ENCODE data around the gene RNF44. TPM values are rescaled to one million over a fixed set of nuclear protein-coding genes. Genes with fewer than 3 reads are reported as not detected.

RNF44 gene
- total and polyA plus RNA-seq, 2 of the 13 experiments (the other 11 are each of a cell fraction or from before 2014, with no cell fraction given): 9.2 to 16.8 TPM

DNA sequence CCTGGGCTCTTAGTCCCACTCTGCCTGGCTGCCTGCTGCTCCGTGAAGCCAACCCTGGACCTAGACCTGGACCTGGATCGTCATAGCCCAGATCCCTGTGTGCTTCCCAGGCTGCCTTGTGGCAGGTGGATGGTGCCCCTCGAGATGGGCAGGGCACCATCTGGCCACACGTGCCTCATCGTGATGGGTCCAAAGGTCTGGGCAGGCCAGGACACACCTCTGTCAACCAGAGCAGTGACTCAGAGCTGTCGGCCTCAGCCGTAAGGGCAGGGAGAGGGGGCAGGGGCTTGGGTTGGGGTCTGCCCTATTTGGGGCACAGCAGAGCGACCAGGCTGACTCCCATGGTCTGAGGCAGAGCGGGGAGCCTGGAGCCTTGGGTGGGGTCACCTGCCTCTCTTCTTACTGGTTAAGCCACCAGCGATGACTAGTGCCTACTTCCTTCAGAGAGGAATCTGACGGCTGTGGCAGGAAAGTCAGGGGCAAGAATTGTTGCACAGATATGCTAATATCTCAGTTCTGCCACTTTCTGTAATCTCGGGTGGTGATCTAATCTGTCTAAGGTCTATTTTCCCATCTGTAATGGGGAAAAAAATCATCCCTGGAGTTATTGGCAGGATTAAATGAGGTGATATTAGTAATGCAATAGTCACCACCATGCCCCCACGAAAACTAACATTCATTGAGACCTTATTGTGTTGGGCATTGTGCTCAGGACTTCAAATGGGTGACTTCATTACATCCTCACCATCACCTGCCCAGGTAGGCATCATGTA is 8.7 kb upstream of the RNF44 start (continued):
- TF ChIP-seq ZNF143 (CRISPR knock-in tag; IDR thresholded peaks at IDR 0.05) (0 out of 2 replicates have a peak, but pooled peaks have one; percentile 59), ZNF318 (CRISPR knock-in tag; IDR thresholded peaks at IDR 0.05) (0 out of 2 replicates have a peak, but pooled peaks have one; percentile 38), KDM5B (CRISPR knock-in tag; IDR thresholded peaks at IDR 0.05; ENCODE audit: borderline replicate concordance) (0 out of 2 replicates have a peak, but pooled peaks have one; percentile 12), ZNF138 (CRISPR knock-in tag; IDR thresholded peaks at IDR 0.05; ENCODE audit: low read depth) (no peak), SMC3 (IDR thresholded peaks at IDR 0.05; ENCODE audit: low read length) (no peak), CCDC6 (CRISPR knock-in tag; IDR thresholded peaks at IDR 0.05) (peak; percentile 57; the same call in 1 of the 2 replicates), JUND (CRISPR knock-in tag; IDR thresholded peaks at IDR 0.05) (peak; percentile 42; the same call in 1 of the 2 replicates), TFAP4 (IDR thresholded peaks at IDR 0.05; ENCODE audit: borderline replicate concordance, low read depth) (peak; percentile 28; the same call in 1 of the 2 replicates)
- TF ChIP-seq, protein P1, sequence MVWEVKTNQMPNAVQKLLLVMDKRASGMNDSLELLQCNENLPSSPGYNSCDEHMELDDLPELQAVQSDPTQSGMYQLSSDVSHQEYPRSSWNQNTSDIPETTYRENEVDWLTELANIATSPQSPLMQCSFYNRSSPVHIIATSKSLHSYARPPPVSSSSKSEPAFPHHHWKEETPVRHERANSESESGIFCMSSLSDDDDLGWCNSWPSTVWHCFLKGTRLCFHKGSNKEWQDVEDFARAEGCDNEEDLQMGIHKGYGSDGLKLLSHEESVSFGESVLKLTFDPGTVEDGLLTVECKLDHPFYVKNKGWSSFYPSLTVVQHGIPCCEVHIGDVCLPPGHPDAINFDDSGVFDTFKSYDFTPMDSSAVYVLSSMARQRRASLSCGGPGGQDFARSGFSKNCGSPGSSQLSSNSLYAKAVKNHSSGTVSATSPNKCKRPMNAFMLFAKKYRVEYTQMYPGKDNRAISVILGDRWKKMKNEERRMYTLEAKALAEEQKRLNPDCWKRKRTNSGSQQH (CRISPR knock-in tag; IDR thresholded peaks at IDR 0.05; ENCODE audit: low read depth): 0 out of 2 replicates have a peak, but pooled peaks have one; percentile 24
- TF ChIP-seq, protein P2, sequence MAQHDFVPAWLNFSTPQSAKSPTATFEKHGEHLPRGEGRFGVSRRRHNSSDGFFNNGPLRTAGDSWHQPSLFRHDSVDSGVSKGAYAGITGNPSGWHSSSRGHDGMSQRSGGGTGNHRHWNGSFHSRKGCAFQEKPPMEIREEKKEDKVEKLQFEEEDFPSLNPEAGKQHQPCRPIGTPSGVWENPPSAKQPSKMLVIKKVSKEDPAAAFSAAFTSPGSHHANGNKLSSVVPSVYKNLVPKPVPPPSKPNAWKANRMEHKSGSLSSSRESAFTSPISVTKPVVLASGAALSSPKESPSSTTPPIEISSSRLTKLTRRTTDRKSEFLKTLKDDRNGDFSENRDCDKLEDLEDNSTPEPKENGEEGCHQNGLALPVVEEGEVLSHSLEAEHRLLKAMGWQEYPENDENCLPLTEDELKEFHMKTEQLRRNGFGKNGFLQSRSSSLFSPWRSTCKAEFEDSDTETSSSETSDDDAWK (CRISPR knock-in tag; IDR thresholded peaks at IDR 0.05): no peak
- TF ChIP-seq, protein P3, sequence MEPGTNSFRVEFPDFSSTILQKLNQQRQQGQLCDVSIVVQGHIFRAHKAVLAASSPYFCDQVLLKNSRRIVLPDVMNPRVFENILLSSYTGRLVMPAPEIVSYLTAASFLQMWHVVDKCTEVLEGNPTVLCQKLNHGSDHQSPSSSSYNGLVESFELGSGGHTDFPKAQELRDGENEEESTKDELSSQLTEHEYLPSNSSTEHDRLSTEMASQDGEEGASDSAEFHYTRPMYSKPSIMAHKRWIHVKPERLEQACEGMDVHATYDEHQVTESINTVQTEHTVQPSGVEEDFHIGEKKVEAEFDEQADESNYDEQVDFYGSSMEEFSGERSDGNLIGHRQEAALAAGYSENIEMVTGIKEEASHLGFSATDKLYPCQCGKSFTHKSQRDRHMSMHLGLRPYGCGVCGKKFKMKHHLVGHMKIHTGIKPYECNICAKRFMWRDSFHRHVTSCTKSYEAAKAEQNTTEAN (CRISPR knock-in tag; conservative IDR thresholded peaks at IDR 0.05): no peak

Measured in HepG2 (cell line).